ENCODE results near the gene HBE1.
"Not testable (repeated sequence)": the region's sequence is repeated elsewhere in the genome, so short reads cannot be mapped to it uniquely, and the experiment has no call there.

- TF ChIP-seq KLF16 (tag by site-specific recombination; IDR thresholded peaks at IDR 0.05); SETDB1 (IDR thresholded peaks at IDR 0.05; ENCODE audit: insufficient read length, low read length); ZBTB10 (tag by site-specific recombination; IDR thresholded peaks at IDR 0.05); HOXC10 (CRISPR knock-in tag; IDR thresholded peaks at IDR 0.05): not testable (repeated sequence)
- TF ChIP-seq, protein P1, sequence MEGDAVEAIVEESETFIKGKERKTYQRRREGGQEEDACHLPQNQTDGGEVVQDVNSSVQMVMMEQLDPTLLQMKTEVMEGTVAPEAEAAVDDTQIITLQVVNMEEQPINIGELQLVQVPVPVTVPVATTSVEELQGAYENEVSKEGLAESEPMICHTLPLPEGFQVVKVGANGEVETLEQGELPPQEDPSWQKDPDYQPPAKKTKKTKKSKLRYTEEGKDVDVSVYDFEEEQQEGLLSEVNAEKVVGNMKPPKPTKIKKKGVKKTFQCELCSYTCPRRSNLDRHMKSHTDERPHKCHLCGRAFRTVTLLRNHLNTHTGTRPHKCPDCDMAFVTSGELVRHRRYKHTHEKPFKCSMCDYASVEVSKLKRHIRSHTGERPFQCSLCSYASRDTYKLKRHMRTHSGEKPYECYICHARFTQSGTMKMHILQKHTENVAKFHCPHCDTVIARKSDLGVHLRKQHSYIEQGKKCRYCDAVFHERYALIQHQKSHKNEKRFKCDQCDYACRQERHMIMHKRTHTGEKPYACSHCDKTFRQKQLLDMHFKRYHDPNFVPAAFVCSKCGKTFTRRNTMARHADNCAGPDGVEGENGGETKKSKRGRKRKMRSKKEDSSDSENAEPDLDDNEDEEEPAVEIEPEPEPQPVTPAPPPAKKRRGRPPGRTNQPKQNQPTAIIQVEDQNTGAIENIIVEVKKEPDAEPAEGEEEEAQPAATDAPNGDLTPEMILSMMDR (tag by site-specific recombination; IDR thresholded peaks at IDR 0.05) = not testable (repeated sequence)
- TF ChIP-seq, protein P2, sequence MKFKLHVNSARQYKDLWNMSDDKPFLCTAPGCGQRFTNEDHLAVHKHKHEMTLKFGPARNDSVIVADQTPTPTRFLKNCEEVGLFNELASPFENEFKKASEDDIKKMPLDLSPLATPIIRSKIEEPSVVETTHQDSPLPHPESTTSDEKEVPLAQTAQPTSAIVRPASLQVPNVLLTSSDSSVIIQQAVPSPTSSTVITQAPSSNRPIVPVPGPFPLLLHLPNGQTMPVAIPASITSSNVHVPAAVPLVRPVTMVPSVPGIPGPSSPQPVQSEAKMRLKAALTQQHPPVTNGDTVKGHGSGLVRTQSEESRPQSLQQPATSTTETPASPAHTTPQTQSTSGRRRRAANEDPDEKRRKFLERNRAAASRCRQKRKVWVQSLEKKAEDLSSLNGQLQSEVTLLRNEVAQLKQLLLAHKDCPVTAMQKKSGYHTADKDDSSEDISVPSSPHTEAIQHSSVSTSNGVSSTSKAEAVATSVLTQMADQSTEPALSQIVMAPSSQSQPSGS (tag by site-specific recombination; IDR thresholded peaks at IDR 0.05; ENCODE audit: low read depth) = not testable (repeated sequence)
- TF ChIP-seq, protein P3, sequence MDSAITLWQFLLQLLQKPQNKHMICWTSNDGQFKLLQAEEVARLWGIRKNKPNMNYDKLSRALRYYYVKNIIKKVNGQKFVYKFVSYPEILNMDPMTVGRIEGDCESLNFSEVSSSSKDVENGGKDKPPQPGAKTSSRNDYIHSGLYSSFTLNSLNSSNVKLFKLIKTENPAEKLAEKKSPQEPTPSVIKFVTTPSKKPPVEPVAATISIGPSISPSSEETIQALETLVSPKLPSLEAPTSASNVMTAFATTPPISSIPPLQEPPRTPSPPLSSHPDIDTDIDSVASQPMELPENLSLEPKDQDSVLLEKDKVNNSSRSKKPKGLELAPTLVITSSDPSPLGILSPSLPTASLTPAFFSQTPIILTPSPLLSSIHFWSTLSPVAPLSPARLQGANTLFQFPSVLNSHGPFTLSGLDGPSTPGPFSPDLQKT (IDR thresholded peaks at IDR 0.05; ENCODE audit: borderline replicate concordance, low read depth, low read length) = not testable (repeated sequence)
Observed at GRCh38 chr11:5294342-5294995, 24.7 kb upstream of the HBE1 start.

Measured in HEK293 (cell line).